B cell (primary cell): Measurements from ENCODE around the gene MINDY2. TPM values are rescaled to one million over a fixed set of nuclear protein-coding genes. Genes with fewer than 3 reads are reported as not detected.
"Not testable (repeated sequence)": the region's sequence is repeated elsewhere in the genome, so short reads cannot be mapped to it uniquely, and the experiment has no call there.

Source experiments
- ATAC-seq: fragments of 200-7000 bp; cut with Tn5 transposase; one replicate; pipeline ENCODE4 v1.10.0; 2021; ENCODE audit warnings: low read depth, mild to moderate bottlenecking, moderate number of reproducible peaks, moderate library complexity
- CTCF ChIA-PET: fragments of 350-600 bp; sonication (Branson Sonifier 250); formaldehyde crosslinking; loops from one replicate; lab custom pipeline; 2021; ENCODE audit warnings: antibody characterized with exemption, inconsistent platforms; lab: Charles Lee
- POLR2A ChIA-PET: fragments of 350-600 bp; sonication (Branson Sonifier 250); formaldehyde crosslinking; loops from one replicate; lab custom pipeline; 2021; ENCODE audit warnings: antibody characterized with exemption; lab: Charles Lee
- DNase-seq: peaks from one replicate; pipeline ENCODE4 v3.0.0; 2013
- H2AFZ ChIP-seq: 2 replicates; pipeline ENCODE4 v1.6.1; 2012; ENCODE audit warnings: mild to moderate bottlenecking, low read depth, low read length; ENCODE audit not compliant: insufficient read depth, poor library complexity, severe bottlenecking
- H3K27ac ChIP-seq, 2 donors: 1 replicate in 1 of 2; 2 replicates in 1 of 2; pipeline ENCODE4 v1.5.1; 2012 to 2013; ENCODE audit warnings: low read length in 2 of 2, mild to moderate bottlenecking in 2 of 2, moderate library complexity in 1 of 2
- H3K27me3 ChIP-seq, 4 experiments: fragments of 200-600 bp in 1 of 4; sonication (generic) in 1 of 4; replicated peaks in 1 of 4; 1 replicate in 2 of 4; 2 replicates in 2 of 4; pipeline versions ENCODE4 v1.6.1 to v1.7.0; 2013 to 2016; ENCODE audit warnings: low read length in 3 of 4, mild to moderate bottlenecking in 2 of 4, mixed read lengths in 1 of 4, moderate library complexity in 1 of 4; ENCODE audit not compliant: insufficient read depth in 4 of 4, control insufficient read depth in 3 of 4; ENCODE audit errors: control extremely low read depth in 1 of 4
- H3K36me3 ChIP-seq, 2 experiments: replicated peaks in 1 of 2; 1 replicate in 1 of 2; 2 replicates in 1 of 2; pipeline versions ENCODE4 v1.6.1 to v1.7.1; 2013; ENCODE audit warnings: low read length in 1 of 2; ENCODE audit not compliant: insufficient read depth in 2 of 2, control insufficient read depth in 1 of 2; ENCODE audit errors: control extremely low read depth in 1 of 2, extremely low read depth in 1 of 2
- H3K4me1 ChIP-seq, 2 donors: fragments of 200-600 bp in 1 of 2; sonication (generic) in 1 of 2; 1 replicate in 1 of 2; 2 replicates in 1 of 2; pipeline versions ENCODE4 v1.5.1 to v1.6.1; 2013 to 2017; ENCODE audit warnings: low read length in 2 of 2; ENCODE audit not compliant: control insufficient read depth in 2 of 2, insufficient read depth in 2 of 2
- H3K4me2 ChIP-seq: replicated peaks from 2 replicates; pipeline ENCODE3; 2012; ENCODE audit warnings: mild to moderate bottlenecking, low read depth, low read length; ENCODE audit not compliant: poor library complexity, severe bottlenecking
- H3K4me3 ChIP-seq, 5 experiments: fragments of 200-600 bp in 1 of 5; sonication (generic) in 1 of 5; 1 replicate in 3 of 5; 2 replicates in 2 of 5; pipeline versions ENCODE4 v1.5.1 to v1.7.0; 2011 to 2016; ENCODE audit warnings: low read length in 4 of 5, mild to moderate bottlenecking in 4 of 5, low read depth in 2 of 5, control low read depth in 1 of 5, moderate library complexity in 1 of 5; ENCODE audit not compliant: insufficient read depth in 1 of 5; ENCODE audit errors: control extremely low read depth in 1 of 5, extremely low read depth in 1 of 5
- H3K79me2 ChIP-seq: fragments of 200-600 bp; sonication (generic); one replicate; pipeline ENCODE4 v1.6.0; 2016; ENCODE audit warnings: low read length; ENCODE audit not compliant: control insufficient read depth, insufficient read depth
- H3K9ac ChIP-seq: fragments of 200-600 bp; sonication (generic); 2 replicates; pipeline ENCODE4 v1.6.1; 2017; ENCODE audit warnings: mild to moderate bottlenecking, low read length, moderate library complexity
- H3K9me3 ChIP-seq, 3 donors: one replicate each; pipeline versions ENCODE4 v1.6.1 to v1.7.1; 2013; ENCODE audit warnings: low read length in 2 of 3; ENCODE audit not compliant: control insufficient read depth in 2 of 3, insufficient read depth in 1 of 3; ENCODE audit errors: control extremely low read depth in 1 of 3
- H4K20me1 ChIP-seq: 2 replicates; pipeline ENCODE4 v1.6.0; 2012; ENCODE audit warnings: mild to moderate bottlenecking, low read length; ENCODE audit not compliant: insufficient read depth, control insufficient read depth, poor library complexity, severe bottlenecking
- H3K27ac Mint-ChIP-seq: one replicate; pipeline ENCODE4 v1.8.0; 2021; ENCODE audit warnings: mixed read lengths
- H3K27me3 Mint-ChIP-seq: one replicate; pipeline ENCODE4 v1.8.0; 2021; ENCODE audit warnings: mixed read lengths
- H3K4me1 Mint-ChIP-seq: one replicate; pipeline ENCODE4 v1.8.0; 2021; ENCODE audit warnings: mixed read lengths
- H3K4me3 Mint-ChIP-seq: one replicate; pipeline ENCODE4 v1.8.0; 2021; ENCODE audit warnings: mixed read lengths
- H3K9me3 Mint-ChIP-seq: one replicate; pipeline ENCODE4 v1.8.0; 2022; ENCODE audit warnings: mixed read lengths; ENCODE audit not compliant: insufficient read depth
- CTCF ChIP-seq: fragments of 200-600 bp; IDR thresholded peaks from one replicate; pipeline ENCODE4 v1.8.0; 2022; ENCODE audit warnings: antibody characterized with exemption, mild to moderate bottlenecking
- EZH2 ChIP-seq: IDR thresholded peaks from 2 replicates; pipeline ENCODE4 v1.6.1; 2012; ENCODE audit warnings: borderline replicate concordance, low read depth, mild to moderate bottlenecking, moderate library complexity, low read length; ENCODE audit not compliant: insufficient read depth, poor library complexity, severe bottlenecking
- WGBS: methylation state at CpG from one replicate; pipeline ENCODE4 v1.1.5; 2013; ENCODE audit warnings: missing lambda C conversion rate; ENCODE audit not compliant: insufficient coverage; 5-methylcytosine and 5-hydroxymethylcytosine counted together
- intact Hi-C: fragments of 100-400 bp; cut with micrococcal nuclease; formaldehyde crosslinking; loops from one replicate; pipeline ENCODE4 v1.10.0; 2022
- polyA plus RNA-seq: library from polyadenylated mRNA; depleted of rRNA; stranded (reverse); fragments of >200 nt; gene quantifications from 2 replicates; pipeline ENCODE4 v1.2.3, GENCODE V29; 2012
- total RNA-seq, 2 donors: library from RNA; stranded (reverse); fragments of 120-200 nt in 1 of 2; gene quantifications; 1 replicate in 1 of 2; 2 replicates in 1 of 2; pipeline versions ENCODE4 v1.2.3 to v1.2.4, GENCODE V29; 2013 to 2022

Gene MINDY2
- total and polyA plus RNA-seq, 2 donors (not counting 1 experiment from before 2014, with no cell fraction given), result 2.3 to 16.6 TPM

- Mint-ChIP-seq H3K27me3 (no peaks in the 10 kb centered on the region), H3K4me1 (peaks cover 22% of the 10 kb centered on the region), H3K4me3 (no peak overlapping the region), H3K27ac (no peak overlapping the region), H3K9me3 (no peaks in the 10 kb centered on the region)
- TF ChIP-seq CTCF, result no peak
- TF ChIP-seq EZH2, result no peak
- H3K4me1 ChIP-seq, result peaks cover 7% of the 10 kb centered on the region in 2 donors
- no peak overlapping the region for H3K4me2 ChIP-seq
- ATAC-seq (no peak), DNase-seq (no peak)
- POLR2A ChIA-PET, result interaction anchor here (0.7 kb wide), 1 partner anchor 90 kb away, joined by 3 read pairs; no protein-coding TSS in a partner anchor
- no peak overlapping the region for H2AFZ ChIP-seq
- peaks cover 8% of the 10 kb centered on the region for H3K79me2 ChIP-seq
- H3K27me3 ChIP-seq, result no peaks in the 10 kb centered on the region
- peaks cover 0 to 5% (median 0%) of the 10 kb centered on the region in 3 donors for H3K9me3 ChIP-seq
- WGBS, result 100% methylated on average over 1 of the region's 3 CpGs
- no peak overlapping the region for H3K9ac ChIP-seq
- CTCF ChIA-PET, result no interaction called here
- H3K36me3 ChIP-seq, result peaks cover under 1 to 2% of the 10 kb centered on the region in 2 experiments
- H3K27ac ChIP-seq, result no peak overlapping the region
- H4K20me1 ChIP-seq, result no peaks in the 10 kb centered on the region
- intact Hi-C loops, result no loop called here
- no peak overlapping the region for H3K4me3 ChIP-seq
These were observed 26.4 kb downstream of the MINDY2 start for GRCh38 chr15:58797505-58797904.

- H3K27ac ChIP-seq, result no peak overlapping the region
- H3K9ac ChIP-seq, result no peak overlapping the region
- peaks cover 5% of the 10 kb centered on the region in 2 experiments for H3K36me3 ChIP-seq
- no peak overlapping the region for H3K4me3 ChIP-seq
- ChIA-PET POLR2A (no interaction called here), CTCF (no interaction called here)
- no peak overlapping the region for H2AFZ ChIP-seq
- peaks cover 9% of the 10 kb centered on the region for H3K4me1 Mint-ChIP-seq
- DNase-seq (no peak), ATAC-seq (no peak)
- no peaks in the 10 kb centered on the region for H3K9me3 ChIP-seq
- no peak overlapping the region for H3K4me3 Mint-ChIP-seq
- intact Hi-C loops, result no loop called here
- H3K27me3 ChIP-seq, result no peaks in the 10 kb centered on the region
- peaks cover 6 to 7% of the 10 kb centered on the region in 2 donors for H3K4me1 ChIP-seq
- H3K9me3 Mint-ChIP-seq, result no peaks in the 10 kb centered on the region
- H3K4me2 ChIP-seq, result no peak overlapping the region
- H3K79me2 ChIP-seq, result no peaks in the 10 kb centered on the region
- WGBS, result no CpG with 5 or more reads among the region's 1 CpG
- TF ChIP-seq EZH2 (no peak), CTCF (no peak)
- H3K27me3 Mint-ChIP-seq, result no peaks in the 10 kb centered on the region
- H3K27ac Mint-ChIP-seq, result no peak overlapping the region
- H4K20me1 ChIP-seq, result no peaks in the 10 kb centered on the region
These were observed 34.0 kb downstream of the MINDY2 start for GRCh38 chr15:58805095-58805494.

GRCh38 chr15:58823267-58823666 is 52.2 kb downstream of the MINDY2 start:
- H3K36me3 ChIP-seq, H3K27ac Mint-ChIP-seq, H3K27me3 Mint-ChIP-seq, H3K4me2 ChIP-seq, H2AFZ ChIP-seq, H3K4me1 ChIP-seq, POLR2A ChIA-PET, H3K4me3 ChIP-seq, H3K9me3 ChIP-seq, H4K20me1 ChIP-seq, H3K27ac ChIP-seq, intact Hi-C loops, DNase-seq, H3K9me3 Mint-ChIP-seq, H3K9ac ChIP-seq, H3K27me3 ChIP-seq, ATAC-seq, H3K4me3 Mint-ChIP-seq, H3K79me2 ChIP-seq: not testable (repeated sequence)
- 100% methylated on average over 2 of the region's 2 CpGs for WGBS
- CTCF ChIA-PET, result interaction anchor here (0.8 kb wide), 1 partner anchor 9 kb away, joined by 3 read pairs; no protein-coding TSS in a partner anchor
- peaks cover 22% of the 10 kb centered on the region for H3K4me1 Mint-ChIP-seq
